NCI-H510A treated with DMSO at 0.1 percent for 48 hours (cell line): ENCODE measurements around the gene HOXC9.
A peak's percentile ranks its signal among the peaks of the same experiment; 100 is the strongest.

Experiments used
- DNase-seq: peaks from one replicate; lab custom pipeline; 2025; lab: John Stamatoyannopoulos, UW

HOXC9 gene

DNA sequence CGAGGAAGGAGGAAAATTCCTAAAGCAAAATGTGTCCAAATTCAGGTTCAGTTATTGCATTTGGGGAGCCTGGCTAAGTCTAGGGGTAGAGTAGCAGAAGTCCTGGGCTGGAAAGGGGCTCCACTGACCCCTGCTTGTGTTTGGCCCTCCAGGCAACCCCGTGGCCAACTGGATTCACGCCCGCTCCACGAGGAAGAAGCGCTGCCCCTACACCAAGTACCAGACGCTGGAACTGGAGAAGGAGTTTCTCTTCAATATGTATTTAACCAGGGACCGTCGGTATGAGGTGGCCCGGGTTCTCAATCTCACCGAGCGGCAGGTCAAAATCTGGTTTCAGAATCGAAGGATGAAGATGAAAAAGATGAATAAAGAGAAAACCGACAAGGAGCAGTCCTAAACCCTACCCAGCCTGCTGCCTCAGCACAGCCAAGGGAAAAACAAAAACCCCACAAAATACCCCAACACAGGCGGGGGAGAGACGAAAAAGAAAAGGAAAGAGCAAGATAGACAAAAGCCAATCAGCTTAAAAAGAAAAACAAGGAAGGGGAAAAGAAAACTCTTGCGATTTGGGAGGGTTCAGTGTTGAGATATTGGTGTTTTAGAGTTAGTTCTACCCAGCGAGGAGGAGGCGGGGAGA is 2.4 kb downstream of the HOXC9 start:
- no peak for DNase-seq

DNA sequence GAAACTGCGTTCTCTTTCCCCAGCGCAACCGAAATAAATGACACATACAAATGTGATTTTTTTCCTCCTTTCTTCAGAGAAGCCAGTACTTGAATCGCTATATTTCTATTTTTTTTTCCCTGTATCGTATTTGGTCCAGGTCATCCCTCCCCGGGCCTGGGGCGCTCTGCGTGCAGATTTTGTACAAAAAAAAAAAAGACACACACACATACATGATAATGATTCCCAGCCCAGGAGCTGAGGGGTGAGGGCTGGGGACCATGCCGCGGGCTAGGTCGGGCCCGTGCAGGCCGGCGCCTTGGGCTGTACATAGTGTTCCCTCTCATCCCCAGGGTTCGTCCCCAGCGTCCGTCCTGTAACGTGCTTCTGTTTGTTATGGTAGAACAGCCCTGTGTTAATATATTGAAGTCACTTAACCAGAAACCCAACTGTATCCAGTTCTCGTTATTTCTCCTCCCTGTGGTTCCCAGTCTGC is 3.0 kb downstream of the HOXC9 start:
- DNase-seq = no peak

DNA sequence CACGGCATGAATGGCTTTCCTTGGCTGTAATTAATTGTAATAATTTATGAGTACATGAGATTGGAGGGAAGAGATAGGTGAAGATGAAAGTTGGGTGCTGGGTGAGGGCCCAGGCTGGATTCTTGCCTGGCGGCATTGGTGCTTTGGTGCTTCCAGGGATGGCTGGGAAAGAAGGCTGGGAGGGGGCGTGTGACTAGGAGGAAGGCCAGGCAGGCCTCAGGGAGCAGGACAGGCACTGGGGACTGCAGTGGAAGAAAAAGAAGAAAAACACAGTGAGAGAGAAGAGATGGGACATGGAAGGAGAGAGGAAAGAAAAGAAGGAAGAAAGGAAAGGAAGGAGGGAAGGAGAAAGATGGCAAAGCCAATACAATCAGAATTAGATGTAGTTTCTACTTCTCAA is 3.7 kb downstream of the HOXC9 start:
- DNase-seq = no peak

DNA sequence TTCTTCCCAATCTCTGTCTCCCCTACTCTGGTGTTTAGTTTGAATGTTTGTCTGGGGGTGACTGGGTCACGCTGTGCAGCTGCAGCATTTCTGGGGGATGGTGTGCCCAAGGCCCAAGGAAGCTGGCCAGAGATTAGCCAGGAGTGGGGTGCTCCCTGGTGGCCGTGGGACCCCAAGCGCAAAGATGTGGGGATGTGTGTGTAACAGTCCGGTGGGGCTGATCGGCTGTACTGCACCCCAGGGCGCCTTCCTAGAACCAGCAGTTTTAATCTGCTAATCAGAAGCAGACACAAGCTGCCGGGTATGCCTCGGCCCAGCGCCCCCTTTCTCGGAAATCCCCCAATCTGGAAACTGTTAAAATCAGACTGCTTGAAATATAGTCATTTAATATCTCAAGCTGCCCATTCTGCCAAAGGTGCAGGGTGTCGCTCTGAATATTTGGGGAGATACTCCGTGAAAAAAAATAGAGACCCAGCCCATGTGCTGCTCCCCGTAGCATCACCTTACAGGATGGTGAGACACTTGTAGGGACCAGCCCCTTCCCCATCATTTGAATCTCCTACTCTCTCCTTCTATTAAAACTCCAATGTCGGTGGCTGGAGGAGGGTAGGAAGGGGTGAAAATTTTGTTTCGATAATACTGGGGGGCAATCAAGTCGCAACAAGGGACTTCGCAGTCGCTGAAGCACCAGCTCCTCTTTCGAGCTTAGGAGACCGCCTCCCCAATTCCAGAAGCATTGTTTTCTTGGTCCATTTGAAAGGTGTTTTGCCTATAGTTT is 4.3 kb downstream of the HOXC9 start:
- no peak for DNase-seq

DNA sequence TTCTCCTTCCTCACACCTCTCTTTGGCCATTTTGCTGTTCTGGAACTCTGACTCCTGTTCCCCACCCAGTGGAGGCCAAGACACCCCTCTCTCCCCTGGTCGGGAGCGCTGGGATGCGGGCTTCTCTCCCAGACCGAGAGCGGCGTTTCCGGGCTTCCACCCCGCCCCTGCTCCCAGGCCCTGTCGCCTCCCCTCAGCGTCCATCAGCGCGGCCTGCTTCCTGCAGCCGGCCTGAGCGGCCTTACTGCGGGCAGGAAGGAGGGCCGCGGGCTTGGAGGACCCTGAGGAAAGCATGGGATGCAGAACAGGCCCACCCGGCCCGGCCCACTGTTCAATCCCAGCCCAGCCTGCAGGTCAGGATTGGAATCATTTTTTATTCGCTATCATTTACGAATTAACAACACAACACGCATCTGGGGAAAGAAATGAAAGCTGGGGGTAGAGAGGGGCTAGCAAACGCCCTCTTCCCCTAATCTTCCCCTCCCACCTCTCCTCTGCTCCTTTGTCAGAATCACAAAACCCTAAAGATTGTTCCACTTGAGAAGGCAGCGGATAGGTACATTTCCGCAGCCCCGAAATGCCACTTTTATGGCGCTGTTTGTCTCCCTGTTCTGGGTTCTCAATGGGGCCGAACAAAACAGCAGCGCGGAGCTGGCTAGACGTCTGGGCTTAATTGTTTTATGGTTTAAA is 5.0 kb downstream of the HOXC9 start:
- DNase-seq = no peak

DNA sequence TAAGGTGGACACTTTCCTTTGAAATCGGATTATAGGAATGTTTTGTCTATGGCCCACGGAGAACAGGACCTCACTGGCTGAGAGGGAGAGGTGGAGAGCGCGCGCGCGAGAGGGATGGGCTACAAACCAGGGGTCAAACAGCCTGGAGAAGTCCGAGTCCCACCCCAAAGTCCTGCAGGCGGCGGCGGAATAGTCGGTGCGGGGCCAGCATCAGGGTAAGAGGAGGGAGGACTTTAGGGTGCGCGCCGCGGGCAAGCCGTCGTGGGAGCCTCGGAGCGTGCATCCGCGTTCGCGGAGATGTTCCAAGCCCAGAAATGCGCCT is 5.5 kb downstream of the HOXC9 start:
- DNase-seq = no peak

DNA sequence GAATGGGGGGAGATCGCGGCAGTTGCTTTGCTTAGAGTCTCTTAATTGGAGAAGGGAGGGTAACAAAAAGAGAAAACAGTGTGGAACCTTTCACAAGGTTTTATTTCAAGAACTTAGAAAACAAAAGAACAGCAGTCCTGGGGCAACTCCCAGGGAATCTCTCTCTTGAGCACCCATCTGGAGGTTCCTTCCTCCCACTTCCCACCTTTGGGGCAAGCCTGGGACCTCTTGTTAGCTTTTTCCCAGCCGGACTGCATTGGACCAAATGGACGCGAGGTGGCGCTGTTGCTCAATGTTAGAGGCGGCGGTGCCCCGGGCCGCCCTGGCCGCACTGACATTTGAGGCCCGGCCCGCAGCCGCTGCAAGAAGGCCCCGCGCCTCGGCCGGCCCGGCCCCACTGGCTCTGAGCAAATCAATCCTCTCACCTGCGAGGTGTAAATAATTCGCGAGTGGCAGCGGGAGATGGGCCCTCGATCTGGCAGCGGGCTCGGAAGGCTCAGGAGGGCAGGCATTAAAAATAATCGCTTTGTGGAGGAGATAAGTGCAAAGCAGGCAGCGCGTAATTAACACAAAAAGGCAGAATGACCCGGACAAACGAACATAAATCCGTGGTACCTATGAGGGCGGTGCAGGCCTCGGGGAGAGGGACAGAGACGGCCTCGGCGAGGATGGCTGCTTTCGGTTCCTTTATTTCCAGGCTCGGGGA is 6.0 kb downstream of the HOXC9 start:
- peak; percentile 82 for DNase-seq

DNA sequence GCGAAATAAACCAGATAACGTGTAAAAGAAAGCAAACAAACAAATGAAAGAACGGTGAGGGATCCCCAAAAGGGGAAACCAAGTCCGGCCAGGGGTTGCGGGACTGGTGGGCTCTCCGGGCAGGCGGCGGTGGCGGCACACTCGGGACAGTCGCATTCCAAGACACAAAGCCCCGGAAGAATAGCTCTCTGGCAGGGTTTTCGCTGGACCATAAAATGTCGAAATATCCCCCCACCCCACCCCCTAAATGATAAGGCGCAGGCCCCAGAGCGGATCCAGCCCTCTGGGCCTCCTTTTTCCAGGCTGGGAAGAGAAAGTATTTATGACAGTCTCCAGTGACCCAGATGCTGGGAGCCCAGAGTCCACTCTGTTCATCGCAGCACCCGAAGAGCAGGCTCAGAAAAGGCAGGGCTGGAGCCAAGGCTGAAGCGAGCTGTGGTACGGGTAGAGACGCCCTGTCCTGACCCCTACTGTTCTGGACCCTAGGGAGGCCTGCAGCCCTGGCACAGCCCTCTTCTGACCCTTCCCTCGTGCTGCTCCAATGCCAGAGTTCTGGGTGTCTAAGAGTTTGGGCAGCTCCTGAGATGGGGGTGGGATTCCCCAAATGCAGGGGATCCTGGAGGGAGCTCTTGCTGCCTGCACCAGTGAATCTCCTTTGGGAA is 6.7 kb downstream of the HOXC9 start:
- no peak for DNase-seq

DNA sequence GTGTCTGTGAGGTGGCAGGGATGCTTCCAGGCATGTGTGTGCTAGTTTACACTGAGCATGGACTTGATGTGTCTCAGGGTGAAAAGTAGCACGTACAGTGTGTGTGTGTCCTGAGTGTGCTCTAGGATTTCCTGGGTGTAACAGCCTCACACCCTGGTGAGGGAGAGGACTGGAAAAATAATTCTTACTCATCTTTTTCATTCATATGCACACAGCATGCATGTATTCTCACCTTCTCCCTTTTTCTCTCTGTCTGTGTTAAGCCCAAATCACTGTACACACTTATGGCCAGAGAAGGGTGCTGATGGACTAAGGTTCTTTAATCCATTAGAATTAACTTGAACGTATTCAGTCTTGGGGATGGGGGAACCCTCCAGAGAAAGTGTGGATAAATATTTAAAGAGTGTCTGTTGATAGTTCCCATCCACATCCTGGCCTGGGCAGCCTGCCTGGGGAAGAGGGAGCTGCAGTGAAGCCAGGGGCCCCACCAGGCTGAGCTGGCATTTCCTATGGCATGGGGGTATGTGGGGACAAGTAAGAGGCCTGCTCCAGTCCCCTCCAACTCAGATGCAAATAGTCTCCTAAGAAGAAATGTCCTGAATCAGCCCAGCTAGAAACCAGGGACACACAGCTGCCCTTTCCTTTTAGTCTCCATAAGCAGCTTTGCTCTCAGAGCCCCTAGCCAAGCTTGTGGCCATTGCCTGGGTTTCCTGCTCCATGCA is 7.7 kb downstream of the HOXC9 start:
- no peak for DNase-seq

DNA sequence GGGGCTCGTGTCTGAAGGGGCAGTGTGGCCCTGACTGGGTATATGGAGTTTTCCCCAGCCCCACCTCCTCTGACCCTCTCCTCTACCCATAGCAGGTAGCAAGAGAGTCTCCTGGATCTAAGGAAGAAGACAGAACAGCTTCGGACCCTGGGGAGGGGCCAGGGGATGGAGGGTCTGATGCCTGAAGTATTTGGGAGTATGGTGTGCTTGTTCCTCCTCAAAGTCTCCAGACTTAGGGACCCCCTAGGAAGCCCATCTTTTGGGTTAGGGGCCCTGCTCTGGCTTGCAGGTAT is 8.2 kb downstream of the HOXC9 start:
- DNase-seq = no peak

DNA sequence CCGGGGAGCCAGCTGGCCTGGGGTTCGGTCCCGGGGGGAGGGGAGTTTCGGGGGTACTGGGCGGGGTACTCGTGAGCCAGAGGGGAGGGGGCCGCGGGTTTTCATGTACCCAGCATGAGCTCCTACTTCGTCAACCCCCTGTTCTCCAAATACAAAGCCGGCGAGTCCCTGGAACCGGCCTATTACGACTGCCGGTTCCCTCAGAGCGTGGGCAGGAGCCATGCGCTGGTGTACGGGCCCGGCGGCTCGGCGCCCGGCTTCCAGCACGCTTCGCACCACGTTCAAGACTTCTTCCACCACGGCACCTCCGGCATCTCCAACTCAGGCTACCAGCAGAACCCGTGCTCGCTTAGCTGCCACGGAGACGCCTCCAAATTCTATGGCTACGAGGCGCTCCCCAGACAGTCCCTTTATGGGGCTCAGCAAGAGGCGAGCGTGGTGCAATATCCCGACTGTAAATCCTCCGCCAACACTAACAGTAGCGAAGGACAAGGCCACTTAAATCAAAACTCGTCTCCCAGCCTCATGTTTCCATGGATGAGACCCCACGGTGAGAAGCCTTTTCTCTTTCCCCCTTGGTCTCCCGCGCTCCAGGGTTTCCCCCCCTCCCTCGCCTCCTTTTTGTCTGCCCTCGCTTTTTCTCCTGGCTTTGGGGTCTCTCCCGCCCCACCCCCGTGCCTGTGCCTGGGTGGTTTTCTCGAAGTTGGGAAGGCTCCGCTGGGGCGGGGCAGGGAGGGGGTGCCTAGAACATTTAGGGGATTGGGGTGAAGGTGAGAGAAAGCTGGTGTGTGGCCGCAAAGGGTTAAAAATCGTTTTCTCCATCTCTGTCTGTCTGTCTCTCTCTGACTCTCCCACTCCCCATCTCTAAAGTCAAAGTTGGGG is 9.5 kb downstream of the HOXC9 start:
- DNase-seq = no peak

DNA sequence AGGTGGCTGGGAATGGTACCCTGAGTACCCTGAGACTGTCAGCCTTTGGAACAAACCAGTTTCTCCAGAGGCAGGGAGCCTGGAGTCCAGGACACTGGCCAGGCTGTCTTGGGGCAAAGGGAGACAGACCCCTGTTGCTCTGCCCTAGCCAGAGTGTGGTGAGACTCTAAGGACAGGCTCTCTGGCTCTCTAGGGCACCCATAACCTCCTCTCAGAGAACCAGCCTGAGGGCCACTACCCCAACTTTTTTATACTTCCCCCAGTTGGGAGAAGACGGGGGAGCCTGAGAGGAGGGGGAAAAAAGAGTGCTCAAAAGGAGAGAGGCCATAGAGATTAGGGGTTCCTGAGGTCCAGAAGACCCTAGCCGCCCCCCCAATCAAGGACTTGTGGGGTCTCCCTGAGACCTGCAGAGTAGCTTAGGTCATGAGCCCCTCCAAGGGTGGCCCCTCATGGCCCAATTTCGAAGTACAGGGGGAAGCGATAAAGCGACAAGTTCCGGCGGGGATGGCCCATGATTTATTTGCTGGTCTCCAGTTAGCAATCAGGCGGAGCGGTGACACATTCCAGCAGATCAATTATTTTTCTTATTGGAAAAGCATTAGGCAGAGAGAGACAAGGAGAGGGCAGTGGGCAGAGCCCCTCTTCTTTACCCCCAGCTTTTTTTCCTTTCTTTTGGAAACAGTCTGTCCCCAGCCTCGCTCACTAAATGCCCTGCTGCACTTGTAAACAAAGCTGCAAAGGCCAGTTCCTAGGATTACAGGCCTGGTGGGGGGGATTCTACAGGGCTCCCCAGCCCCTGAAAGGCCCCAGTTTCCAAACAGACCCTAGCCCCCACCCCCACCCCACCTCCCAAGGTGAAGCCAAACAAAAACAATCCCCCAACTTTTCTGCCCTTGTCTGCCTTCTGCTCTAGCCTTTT is 10.4 kb downstream of the HOXC9 start:
- no peak for DNase-seq

DNA sequence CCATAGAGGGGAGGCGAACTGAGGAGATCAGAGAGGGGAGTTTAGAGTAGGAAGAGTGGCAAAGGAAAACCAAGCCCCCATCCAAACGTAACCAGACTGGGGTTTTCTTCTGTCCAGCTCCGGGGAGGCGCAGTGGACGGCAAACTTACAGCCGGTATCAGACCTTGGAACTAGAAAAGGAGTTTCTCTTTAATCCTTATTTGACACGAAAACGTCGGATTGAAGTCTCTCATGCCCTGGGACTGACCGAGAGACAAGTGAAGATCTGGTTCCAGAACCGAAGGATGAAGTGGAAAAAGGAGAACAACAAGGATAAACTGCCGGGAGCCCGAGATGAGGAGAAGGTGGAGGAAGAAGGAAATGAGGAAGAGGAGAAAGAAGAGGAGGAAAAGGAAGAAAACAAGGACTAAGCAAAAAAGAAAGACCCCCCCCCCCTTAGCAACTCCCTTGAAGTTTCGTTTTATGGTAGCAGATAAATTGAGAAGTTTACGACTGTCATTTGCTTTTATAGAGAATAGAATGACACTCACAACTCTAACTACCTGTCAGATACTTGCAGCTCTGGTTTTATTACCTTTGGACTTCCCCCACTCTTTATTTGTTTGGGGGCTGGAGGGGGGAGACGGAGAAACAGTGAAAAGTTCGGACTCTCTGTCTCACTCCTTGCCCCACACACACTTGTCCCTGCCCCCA is 11.2 kb downstream of the HOXC9 start:
- no peak for DNase-seq

DNA sequence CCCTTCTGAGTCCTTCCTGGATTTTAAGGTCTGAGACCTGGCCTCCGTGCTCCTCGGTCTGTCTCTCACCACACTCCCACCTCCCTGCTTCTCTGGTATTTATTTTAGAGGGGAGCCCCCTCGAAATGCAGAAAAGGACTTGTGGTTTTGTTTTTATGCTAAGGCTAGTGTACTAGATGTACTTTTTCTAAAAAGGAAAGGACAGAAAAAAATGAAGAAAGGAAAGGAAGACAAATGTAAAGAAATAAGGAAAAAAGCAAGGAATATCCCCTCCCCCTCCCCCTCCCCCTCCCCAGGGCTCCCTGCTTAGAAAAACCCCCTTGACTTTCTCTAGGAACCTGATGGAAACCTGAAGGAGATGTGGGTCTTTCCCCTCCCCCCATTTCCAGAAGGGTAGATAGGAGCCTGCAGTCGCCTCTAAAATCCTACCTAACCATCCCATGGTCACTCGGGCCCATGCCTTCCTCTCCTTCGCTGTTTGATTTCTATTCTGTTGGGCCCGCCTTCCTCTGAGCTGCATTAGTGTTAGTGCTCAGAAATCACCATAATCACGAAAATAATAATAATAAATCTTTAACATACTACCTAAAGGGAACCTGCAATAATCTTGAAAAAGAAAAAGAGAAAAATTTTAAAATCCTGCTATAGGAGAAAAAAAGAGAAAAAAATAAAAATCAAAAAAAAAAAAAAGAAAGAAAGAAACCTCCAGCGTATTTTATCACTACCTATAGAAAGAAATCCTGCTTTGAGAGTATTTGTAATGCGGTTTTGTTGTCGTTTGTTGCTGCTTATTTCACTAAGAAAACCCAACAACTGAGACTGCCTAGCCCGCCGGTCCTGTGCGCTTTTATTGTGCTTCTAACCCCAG is 11.9 kb downstream of the HOXC9 start:
- DNase-seq = no peak

DNA sequence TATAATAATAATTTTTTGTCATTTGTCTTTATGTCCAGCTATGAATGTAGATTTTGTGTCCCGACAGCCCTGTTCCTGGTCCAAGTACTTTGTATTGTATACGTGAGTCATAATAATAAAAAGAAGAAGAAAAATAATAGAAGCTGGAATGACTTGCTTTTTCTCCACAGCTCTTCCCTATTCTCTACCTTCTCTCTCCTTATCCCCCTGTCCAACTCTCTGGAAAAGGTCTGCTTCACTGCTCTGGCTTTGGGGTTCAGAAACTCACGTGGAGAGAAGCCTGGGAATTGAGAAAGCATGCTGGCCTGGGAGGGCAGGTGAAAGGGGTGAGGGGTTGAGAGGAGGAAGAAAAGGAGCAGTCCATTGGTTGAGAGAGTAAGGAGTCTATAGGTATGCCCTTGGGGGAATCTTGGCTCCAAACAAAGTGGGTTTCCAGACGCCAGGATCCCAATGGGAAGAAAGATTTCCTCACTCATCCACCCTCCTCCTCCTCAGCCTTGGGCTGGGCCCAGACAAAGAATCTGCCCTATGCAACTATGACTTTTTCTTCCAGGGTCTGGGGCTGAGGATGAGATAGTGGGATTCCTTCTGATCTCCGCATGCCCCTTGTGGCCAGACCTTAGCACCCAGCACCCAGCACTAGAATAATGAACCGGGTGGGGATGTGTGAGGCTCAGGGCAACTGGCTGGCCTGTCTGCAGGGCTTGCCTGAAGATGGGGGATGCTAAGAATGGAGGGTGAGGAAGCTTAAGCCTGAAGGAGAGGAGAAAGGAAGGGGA is 12.9 kb downstream of the HOXC9 start:
- DNase-seq = no peak

DNA sequence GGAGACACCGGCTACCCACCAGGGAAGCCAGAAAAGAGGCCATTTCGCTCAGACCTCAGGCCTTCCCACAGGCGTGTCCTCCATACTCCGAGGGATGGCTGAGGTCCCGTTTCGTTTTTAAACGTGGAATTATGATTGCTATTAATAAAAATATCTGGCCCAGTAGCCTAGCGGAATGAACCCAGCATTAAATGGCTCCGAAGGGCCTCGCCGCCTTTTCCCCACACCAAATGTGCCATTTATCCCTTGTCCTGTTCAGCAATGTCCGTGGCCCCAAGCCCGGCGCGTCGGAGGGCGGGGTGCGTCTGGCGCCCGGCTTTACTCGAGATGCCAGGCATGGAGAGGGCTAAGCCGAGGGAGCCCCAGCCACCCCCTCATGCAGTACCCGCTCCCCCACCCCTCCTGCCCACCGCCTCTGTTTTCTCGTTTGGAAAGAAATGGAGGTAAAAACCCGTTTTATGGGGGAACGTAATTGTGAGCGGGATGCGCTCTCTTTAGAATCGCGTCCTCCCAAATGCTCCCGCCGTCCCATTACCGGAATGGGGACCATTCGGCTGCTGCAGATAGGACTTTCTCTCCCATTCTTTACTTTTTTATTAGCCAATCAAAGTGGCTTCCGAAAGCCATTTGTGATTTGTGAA is 14.5 kb downstream of the HOXC9 start:
- DNase-seq = no peak
